ENCODE data around the gene ZDHHC14. TPM values are rescaled to one million over a fixed set of nuclear protein-coding genes. Genes with fewer than 3 reads are reported as not detected.

The ZDHHC14 gene
- total RNA-seq, 1 experiment from 2014 or later: 1.7 TPM

DNA sequence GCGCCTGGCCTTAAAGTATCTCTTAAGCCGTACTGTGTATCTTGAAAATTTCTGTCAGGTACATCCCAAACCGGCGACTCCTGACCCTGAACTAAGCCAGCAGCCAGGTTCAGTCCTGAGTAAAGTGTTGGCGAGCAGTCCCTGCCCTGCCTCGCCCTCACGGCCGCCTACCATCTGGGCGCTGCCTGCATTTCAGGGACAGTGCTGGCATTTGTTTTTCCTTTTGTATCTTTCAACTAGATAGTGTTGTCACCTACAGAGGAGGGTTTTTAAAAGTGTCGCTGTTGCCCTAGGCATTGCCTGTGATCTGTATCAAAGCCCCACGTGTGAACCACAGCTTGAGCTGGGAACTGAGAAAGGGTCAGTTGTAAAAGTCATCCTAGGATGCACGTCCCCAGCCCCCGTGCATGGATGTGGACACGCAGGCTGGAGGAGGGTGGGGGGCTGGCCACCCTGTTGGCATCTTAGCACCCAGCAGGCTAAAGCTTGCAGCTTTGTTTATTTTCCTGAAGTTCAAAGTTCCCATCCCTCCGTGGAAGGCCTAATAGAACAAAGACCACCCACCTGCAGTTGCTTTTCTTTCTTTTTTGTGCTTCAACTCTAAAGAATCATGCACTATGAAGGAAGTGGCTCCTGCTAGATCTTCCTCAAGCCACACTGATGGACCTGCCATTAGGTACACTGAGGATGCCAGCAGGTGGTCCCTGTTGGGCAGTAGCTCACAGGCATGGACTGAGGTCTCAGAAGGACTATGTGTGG lies 136.8 kb downstream of the ZDHHC14 start:
- H3K18ac ChIP-seq (ENCODE audit: insufficient read length, low read depth, low read length): no peak overlapping the region
- no peaks in the 10 kb centered on the region for H3K27me3 Mint-ChIP-seq (ENCODE audit: low read depth)
- TF ChIP-seq, protein P1, sequence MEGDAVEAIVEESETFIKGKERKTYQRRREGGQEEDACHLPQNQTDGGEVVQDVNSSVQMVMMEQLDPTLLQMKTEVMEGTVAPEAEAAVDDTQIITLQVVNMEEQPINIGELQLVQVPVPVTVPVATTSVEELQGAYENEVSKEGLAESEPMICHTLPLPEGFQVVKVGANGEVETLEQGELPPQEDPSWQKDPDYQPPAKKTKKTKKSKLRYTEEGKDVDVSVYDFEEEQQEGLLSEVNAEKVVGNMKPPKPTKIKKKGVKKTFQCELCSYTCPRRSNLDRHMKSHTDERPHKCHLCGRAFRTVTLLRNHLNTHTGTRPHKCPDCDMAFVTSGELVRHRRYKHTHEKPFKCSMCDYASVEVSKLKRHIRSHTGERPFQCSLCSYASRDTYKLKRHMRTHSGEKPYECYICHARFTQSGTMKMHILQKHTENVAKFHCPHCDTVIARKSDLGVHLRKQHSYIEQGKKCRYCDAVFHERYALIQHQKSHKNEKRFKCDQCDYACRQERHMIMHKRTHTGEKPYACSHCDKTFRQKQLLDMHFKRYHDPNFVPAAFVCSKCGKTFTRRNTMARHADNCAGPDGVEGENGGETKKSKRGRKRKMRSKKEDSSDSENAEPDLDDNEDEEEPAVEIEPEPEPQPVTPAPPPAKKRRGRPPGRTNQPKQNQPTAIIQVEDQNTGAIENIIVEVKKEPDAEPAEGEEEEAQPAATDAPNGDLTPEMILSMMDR (conservative IDR thresholded peaks at IDR 0.05): no peak
- no peak overlapping the region for H2BK15ac ChIP-seq (ENCODE audit: low read depth, low read length)
- H3K23me2 ChIP-seq (ENCODE audit: insufficient read length, low read depth, low read length, poor library complexity, severe bottlenecking): no peaks in the 10 kb centered on the region
- H4K5ac ChIP-seq (ENCODE audit: insufficient read length, low read depth, low read length): no peak overlapping the region
- no peak for DNase-seq
- no peak overlapping the region for H4K8ac ChIP-seq (replicated peaks; ENCODE audit: insufficient read length, low read depth, low read length)
- no peaks in the 10 kb centered on the region for H4K20me1 ChIP-seq (ENCODE audit: control insufficient read depth, insufficient read depth, insufficient read length)
- H3K27ac ChIP-seq (ENCODE audit: insufficient read length, low read depth, low read length): no peak overlapping the region
- no peak overlapping the region for H3K9ac ChIP-seq (ENCODE audit: extremely low read depth, insufficient read length, low read length)
- no peak overlapping the region for H3K4me2 ChIP-seq (ENCODE audit: insufficient read depth, insufficient read length, low read length)
- H3K27ac Mint-ChIP-seq: no peak overlapping the region; a peak in 1 of 7 replicates
- H2BK20ac ChIP-seq (ENCODE audit: low read depth, low read length, poor library complexity, severe bottlenecking): no peak overlapping the region
- no peak overlapping the region for H3T11ph ChIP-seq (ENCODE audit: low read length)
- WGBS (ENCODE audit: extremely low coverage, insufficient read length, low lambda C conversion rate): no CpG with 5 or more reads among the region's 15 CpGs
- no peak overlapping the region for H3K23ac ChIP-seq (ENCODE audit: insufficient read length, low read depth, low read length)
- no peak overlapping the region for H2BK5ac ChIP-seq (ENCODE audit: insufficient read length, low read length)
- H2AK5ac ChIP-seq (ENCODE audit: insufficient read length, low read length): no peak overlapping the region
- H3K9me3 Mint-ChIP-seq: no peaks in the 10 kb centered on the region
- no peak overlapping the region for H2AFZ ChIP-seq (ENCODE audit: low read length)
- peaks cover 14 to 22% of the 10 kb centered on the region in 2 experiments for H3K4me1 Mint-ChIP-seq
- H2BK120ac ChIP-seq (ENCODE audit: low read depth, low read length, poor library complexity, severe bottlenecking): no peak overlapping the region
- H3K4me3 Mint-ChIP-seq: no peak overlapping the region
- H4K91ac ChIP-seq (ENCODE audit: insufficient read length, low read depth, low read length): no peak overlapping the region
- H3K79me2 ChIP-seq (ENCODE audit: insufficient read depth, low read length): no peaks in the 10 kb centered on the region
- H3K36me3 Mint-ChIP-seq (ENCODE audit: insufficient read depth in 1 of 3, low read depth in 3 of 3): no peaks in the 10 kb centered on the region
- no peaks in the 10 kb centered on the region for H3K27me3 ChIP-seq (ENCODE audit: insufficient read depth, low read length)
- no peak overlapping the region for H3K4ac ChIP-seq (ENCODE audit: low read depth, low read length)
- no peak overlapping the region for H3K14ac ChIP-seq (ENCODE audit: insufficient read depth, low read length)
- no peak overlapping the region for H2BK12ac ChIP-seq (ENCODE audit: insufficient read length, low read depth, low read length)
- no peak overlapping the region for H3K56ac ChIP-seq (ENCODE audit: insufficient read length, low read depth, low read length)
- H3K9me3 ChIP-seq (ENCODE audit: control insufficient read depth, low read depth, low read length): no peaks in the 10 kb centered on the region
- no peaks in the 10 kb centered on the region for H3K4me1 ChIP-seq (ENCODE audit: insufficient read depth, low read length)
- H3K79me1 ChIP-seq (ENCODE audit: insufficient read depth, low read depth, low read length, poor library complexity, severe bottlenecking): no peaks in the 10 kb centered on the region

Measured in H9 (cell line).